ENCODE data around the gene CNTNAP2. TPM values are rescaled to one million over a fixed set of nuclear protein-coding genes. Genes with fewer than 3 reads are reported as not detected.

Gene CNTNAP2
- total RNA-seq, 2 experiments from 2014 or later, result not detected

- Mint-ChIP-seq H3K36me3 (ENCODE audit: low read depth) (no peaks in the 10 kb centered on the region), H3K27ac (no peak overlapping the region), H3K4me1 (ENCODE audit: low read depth) (no peaks in the 10 kb centered on the region), H3K27me3 (no peaks in the 10 kb centered on the region), H3K4me3 (no peak overlapping the region), H3K9me3 (peaks cover 4% of the 10 kb centered on the region)
- ChIA-PET POLR2A (no interaction called here), CTCF (no interaction called here)
- ATAC-seq (ENCODE audit: poor library complexity), result no peak
- Histone ChIP-seq H3K9me3 (ENCODE audit: control insufficient read depth in 1 of 2, insufficient read depth in 1 of 2, low read length in 2 of 2) (peaks cover 0 to 4% of the 10 kb centered on the region in 2 experiments), H3K27me3 (ENCODE audit: control insufficient read depth in 1 of 2, insufficient read depth in 2 of 2, low read length in 2 of 2) (no peaks in the 10 kb centered on the region), H3K4me1 (ENCODE audit: insufficient read depth, low read length) (no peaks in the 10 kb centered on the region), H3K4me3 (ENCODE audit: low read length) (no peak overlapping the region), H3K36me3 (ENCODE audit: insufficient read depth, low read length) (no peaks in the 10 kb centered on the region), H3K27ac (ENCODE audit: low read depth in 1 of 2, low read length in 2 of 2) (no peak overlapping the region)
- TF ChIP-seq CTCF (IDR thresholded peaks at IDR 0.05), result no peak
- intact Hi-C loops (cut with DNase I, micrococcal nuclease), result no loop called here
- DNase-seq, result no peak
These were observed 906.8 kb downstream of the CNTNAP2 start for GRCh38 chr7:147023440-147023839.

GRCh38 chr7:147029953-147030352 is 913.4 kb downstream of the CNTNAP2 start:
- Histone ChIP-seq H3K4me1 (ENCODE audit: insufficient read depth, low read length) (no peaks in the 10 kb centered on the region), H3K27me3 (ENCODE audit: control insufficient read depth in 1 of 2, insufficient read depth in 2 of 2, low read length in 2 of 2) (no peaks in the 10 kb centered on the region), H3K27ac (ENCODE audit: low read depth in 1 of 2, low read length in 2 of 2) (no peak overlapping the region), H3K4me3 (ENCODE audit: low read length) (no peak overlapping the region), H3K9me3 (ENCODE audit: control insufficient read depth in 1 of 2, insufficient read depth in 1 of 2, low read length in 2 of 2) (peaks cover 0 to 12% of the 10 kb centered on the region in 2 experiments), H3K36me3 (ENCODE audit: insufficient read depth, low read length) (no peaks in the 10 kb centered on the region)
- no peak for ATAC-seq (ENCODE audit: poor library complexity)
- DNase-seq, result no peak
- no peaks in the 10 kb centered on the region for H3K27me3 Mint-ChIP-seq
- no peaks in the 10 kb centered on the region for H3K4me1 Mint-ChIP-seq (ENCODE audit: low read depth)
- CTCF ChIA-PET, result interaction anchor here (0.9 kb wide), 1 partner anchor 10 kb away, joined by 3 read pairs; no protein-coding TSS in a partner anchor
- intact Hi-C loops (cut with DNase I, micrococcal nuclease), result no loop called here
- H3K9me3 Mint-ChIP-seq, result peaks cover 4% of the 10 kb centered on the region
- no peaks in the 10 kb centered on the region for H3K36me3 Mint-ChIP-seq (ENCODE audit: low read depth)
- H3K27ac Mint-ChIP-seq, result no peak overlapping the region
- POLR2A ChIA-PET, result no interaction called here
- no peak overlapping the region for H3K4me3 Mint-ChIP-seq
- no peak for TF ChIP-seq CTCF (IDR thresholded peaks at IDR 0.05)

GRCh38 chr7:147033641-147034040 is 917.0 kb downstream of the CNTNAP2 start:
- no peak overlapping the region for H3K27ac ChIP-seq (ENCODE audit: low read depth in 1 of 2, low read length in 2 of 2)
- Mint-ChIP-seq H3K36me3 (ENCODE audit: low read depth) (no peaks in the 10 kb centered on the region), H3K27me3 (no peaks in the 10 kb centered on the region), H3K27ac (no peak overlapping the region), H3K4me3 (no peak overlapping the region), H3K9me3 (peaks cover 2% of the 10 kb centered on the region), H3K4me1 (ENCODE audit: low read depth) (no peaks in the 10 kb centered on the region)
- no peak overlapping the region for H3K4me3 ChIP-seq (ENCODE audit: low read length)
- no peaks in the 10 kb centered on the region for H3K36me3 ChIP-seq (ENCODE audit: insufficient read depth, low read length)
- DNase-seq (no peak), ATAC-seq (ENCODE audit: poor library complexity) (no peak)
- no peaks in the 10 kb centered on the region for H3K27me3 ChIP-seq (ENCODE audit: control insufficient read depth in 1 of 2, insufficient read depth in 2 of 2, low read length in 2 of 2)
- TF ChIP-seq CTCF (IDR thresholded peaks at IDR 0.05), result no peak
- no peaks in the 10 kb centered on the region for H3K4me1 ChIP-seq (ENCODE audit: insufficient read depth, low read length)
- intact Hi-C loops (cut with DNase I, micrococcal nuclease), result no loop called here
- POLR2A ChIA-PET, result no interaction called here
- H3K9me3 ChIP-seq (ENCODE audit: control insufficient read depth in 1 of 2, insufficient read depth in 1 of 2, low read length in 2 of 2), result peaks cover 0 to 13% of the 10 kb centered on the region in 2 experiments
- CTCF ChIA-PET, result no interaction called here

Data from CD4-positive, alpha-beta T cell (primary cell).